HG03439 (cell line): ENCODE measurements around the gene P3H3.
"Not testable (repeated sequence)": the region's sequence is repeated elsewhere in the genome, so short reads cannot be mapped to it uniquely, and the experiment has no call there.

Source experiments
- ATAC-seq: cut with Tn5 transposase; IDR thresholded peaks from one replicate; pipeline ENCODE4 v1.9.1; 2021; ENCODE audit warnings: mild to moderate bottlenecking, moderate library complexity; ENCODE audit not compliant: unreplicated experiment

The P3H3 gene

DNA sequence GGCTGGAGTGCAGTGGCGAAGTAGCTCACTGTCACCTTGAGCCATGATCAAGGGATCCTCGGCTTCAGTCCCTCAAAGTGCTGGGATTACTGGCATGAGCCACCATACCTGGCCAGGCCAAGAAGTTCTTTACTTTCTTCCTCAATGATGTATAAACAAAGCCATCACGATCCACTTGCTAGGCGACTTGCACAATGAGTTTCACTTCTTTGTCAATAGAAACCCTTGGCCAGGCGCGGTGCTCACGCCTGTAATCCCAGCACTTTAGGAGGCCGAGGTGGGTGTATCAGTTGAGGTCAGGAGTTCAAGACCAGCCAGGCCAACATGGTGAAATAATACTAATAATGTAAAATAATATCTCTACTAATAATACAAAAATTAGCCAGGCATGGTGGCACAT lies 59.3 kb downstream of the P3H3 start:
- ATAC-seq = no peak

DNA sequence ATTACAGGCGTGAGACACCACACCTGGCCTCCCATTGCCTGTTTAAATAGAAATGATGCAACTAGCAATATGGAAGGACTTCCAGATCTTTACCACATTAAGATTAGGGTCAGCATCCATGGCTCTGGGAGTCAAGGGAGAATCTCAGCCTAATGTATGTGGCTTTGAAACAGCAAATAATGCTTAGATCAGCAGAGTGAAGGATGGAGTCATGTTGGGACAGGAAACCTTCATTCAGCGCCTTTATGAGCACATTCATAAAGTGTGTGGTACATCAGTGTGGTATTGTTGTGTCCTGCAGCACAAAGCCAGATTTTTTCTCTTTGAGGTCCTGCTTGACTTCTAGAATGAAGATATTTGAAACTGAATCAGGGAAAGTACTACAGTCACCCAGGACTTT lies 60.2 kb downstream of the P3H3 start:
- no peak for ATAC-seq

DNA sequence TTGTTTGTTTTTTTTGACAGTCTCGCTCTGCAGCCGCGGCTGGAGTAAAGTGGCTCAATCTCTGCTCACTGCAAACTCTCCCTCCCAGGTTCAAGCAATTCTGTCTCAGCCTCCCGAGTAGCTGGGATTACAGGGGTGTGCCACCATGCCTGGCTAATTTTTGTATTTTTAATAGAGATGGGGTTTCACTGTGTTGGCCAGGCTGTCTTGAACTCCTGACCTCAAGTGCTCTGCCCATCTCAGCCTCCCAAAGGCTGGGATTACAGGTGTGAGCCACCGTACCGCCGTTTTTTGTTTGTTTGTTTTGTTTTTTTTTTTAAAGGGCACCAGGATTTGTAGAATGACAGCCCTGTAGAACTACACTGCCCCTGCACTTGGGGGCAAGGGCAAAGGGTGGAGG lies 60.6 kb downstream of the P3H3 start:
- not testable (repeated sequence) for ATAC-seq
